Stimulated activated CD4-positive, alpha-beta T cell treated with anti-CD3 and anti-CD28 coated beads, TNF-alpha, amount 100 ng/mL, for 4 hours (primary cell): Measurements from ENCODE around the gene HPSE2.
"Not testable (repeated sequence)": the region's sequence is repeated elsewhere in the genome, so short reads cannot be mapped to it uniquely, and the experiment has no call there.

ENCODE experiments used
- DNase-seq, 3 experiments: peaks; one replicate each; pipeline ENCODE4 v3.0.0-alpha.2; 2020; ENCODE audit warnings: low read depth in 3 of 3

Gene HPSE2

DNA sequence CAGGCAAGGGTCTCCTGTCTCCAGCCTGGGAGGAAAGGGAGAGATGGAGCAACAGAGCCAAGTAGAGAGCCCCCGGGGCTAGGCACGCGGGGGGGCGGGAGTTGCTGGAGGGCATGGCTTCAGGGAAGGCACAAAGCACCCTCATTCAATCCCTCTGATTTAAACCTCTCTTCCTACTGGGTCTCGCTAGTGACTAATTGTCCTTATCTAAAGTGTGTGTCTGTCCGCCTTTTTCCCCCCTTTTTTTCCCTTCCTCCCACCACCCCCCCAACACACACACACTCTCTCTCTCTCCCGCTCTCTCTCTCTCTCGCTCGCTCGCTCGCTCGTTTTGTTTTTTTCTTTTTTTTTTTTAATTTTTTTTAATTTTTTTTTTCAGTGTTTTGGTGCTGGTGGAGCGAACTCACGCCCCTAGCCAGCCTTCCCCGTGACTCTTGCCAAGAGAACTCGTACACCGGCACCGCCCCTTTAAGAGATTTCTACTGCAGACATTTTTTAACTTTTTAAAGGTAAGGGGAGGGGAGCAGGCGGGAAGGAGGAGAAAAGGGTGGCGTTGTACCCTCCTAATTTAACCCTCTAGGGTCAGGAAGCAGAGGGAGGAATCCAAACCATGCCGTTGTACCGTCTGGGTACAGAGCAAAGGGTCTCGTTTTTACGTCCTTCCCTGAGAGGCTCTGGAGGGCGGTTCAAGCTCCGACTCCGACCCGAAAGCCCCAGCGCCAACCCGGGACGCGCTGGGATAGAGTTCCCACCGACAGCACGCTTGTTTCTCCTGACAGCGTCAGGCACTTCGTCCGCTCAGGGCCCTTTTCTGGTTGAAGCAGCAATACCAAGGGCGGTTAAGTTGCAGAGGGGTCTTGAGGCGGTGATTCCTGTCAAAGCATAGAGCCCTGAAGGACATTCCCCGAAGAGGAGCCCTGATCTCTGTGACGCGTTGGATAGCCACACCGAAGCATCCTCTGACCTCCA is at the start of gene HPSE2:
TSS of gene HPSE2 (minus strand) at position 195 of the 969 bp plus-strand sequence.
- DNase-seq: no peak

DNA sequence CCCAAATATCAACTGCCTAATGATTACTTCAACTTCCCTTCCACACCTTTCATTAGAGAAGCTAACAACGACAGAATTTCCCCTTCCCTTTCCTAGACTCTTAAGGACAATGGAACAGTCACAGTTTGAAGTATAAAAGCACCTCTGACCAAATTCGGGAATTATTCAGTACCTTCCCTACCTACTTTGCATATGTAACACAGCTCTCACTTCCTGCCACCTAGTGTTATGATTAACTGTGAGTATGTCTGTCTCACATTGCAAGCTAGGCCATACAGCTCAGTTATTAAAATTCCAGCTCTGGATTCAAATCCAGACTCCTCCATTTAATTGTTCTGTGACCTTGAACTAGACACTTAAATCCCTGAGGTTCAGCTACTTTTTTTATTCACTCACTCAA is 44.8 kb upstream of the HPSE2 start:
- no peak for DNase-seq

- DNase-seq: no peak
Observed at GRCh38 chr10:99279626-99280111, 44.0 kb upstream of the HPSE2 start.

DNA sequence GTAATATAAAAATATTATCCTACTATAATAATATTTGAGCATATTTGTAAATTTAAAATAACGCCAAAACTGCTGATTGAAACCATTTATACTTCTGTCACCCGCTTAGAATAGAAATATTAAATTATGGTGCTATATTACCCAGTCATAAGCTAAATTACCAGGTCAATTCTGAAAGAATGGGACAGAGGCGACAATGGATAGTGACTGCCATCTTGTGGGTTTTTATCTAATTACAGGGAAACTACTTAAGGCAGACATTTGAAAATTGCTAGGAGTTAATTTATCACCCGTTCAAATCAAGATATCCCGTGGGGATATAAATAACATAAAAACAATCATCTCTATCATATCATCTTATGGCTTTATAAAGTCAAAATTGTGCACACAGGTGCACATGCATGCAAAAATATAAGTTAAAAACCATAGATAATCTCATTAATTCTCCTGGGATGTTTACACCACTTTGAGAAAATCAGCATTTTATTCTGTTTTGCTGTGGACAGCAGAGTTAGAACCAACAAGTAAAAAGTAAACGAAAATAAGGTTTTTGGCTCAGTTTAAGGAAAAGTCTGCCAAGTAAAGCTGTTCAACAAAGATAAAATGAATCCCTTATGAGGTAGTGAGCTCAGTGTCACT is 41.3 kb upstream of the HPSE2 start:
- DNase-seq: no peak

DNA sequence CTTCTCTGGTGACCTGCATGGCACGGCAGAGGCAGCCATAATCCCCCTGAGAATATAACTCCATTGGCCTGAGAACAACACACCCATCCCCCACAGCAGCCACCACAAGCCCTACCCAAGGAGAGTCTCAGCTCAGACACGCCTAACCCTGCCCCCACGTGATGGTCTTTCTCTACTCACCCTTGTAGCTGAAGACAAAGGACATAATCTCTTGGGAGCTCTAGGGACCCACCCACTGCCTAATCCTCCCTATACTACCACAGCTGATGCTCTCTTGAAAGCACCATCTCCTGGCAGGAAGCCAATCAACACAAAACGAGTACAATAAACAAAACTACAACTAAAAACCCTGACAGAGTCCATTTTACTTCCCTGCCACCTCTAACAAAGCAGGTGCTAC is 30.7 kb upstream of the HPSE2 start:
- DNase-seq: no peak

DNA sequence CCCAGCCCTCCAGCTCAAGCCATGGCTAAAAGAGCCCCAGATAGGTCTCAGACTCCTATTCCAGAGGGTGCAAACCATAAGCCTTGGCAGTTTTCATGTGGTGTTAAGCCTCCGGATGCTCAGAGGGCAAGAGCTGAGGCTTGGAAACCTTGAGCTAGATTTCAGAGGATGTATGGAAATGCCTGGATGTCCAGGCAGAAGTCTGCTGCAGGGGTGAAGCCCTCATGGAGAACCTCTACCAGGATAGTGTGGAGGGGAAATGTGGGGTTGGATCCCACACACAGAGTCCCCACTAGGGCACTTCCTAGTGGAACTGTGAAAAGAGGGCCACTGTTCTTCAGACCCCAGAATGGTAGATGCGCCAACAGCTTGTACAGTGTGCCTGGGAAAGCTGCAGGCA is 13.2 kb upstream of the HPSE2 start:
- no peak for DNase-seq

GRCh38 chr10:99247893-99248292 is 12.2 kb upstream of the HPSE2 start:
- not testable (repeated sequence) for DNase-seq

GRCh38 chr10:99236627-99237309 is 1.1 kb upstream of the HPSE2 start:
- DNase-seq: no peak

DNA sequence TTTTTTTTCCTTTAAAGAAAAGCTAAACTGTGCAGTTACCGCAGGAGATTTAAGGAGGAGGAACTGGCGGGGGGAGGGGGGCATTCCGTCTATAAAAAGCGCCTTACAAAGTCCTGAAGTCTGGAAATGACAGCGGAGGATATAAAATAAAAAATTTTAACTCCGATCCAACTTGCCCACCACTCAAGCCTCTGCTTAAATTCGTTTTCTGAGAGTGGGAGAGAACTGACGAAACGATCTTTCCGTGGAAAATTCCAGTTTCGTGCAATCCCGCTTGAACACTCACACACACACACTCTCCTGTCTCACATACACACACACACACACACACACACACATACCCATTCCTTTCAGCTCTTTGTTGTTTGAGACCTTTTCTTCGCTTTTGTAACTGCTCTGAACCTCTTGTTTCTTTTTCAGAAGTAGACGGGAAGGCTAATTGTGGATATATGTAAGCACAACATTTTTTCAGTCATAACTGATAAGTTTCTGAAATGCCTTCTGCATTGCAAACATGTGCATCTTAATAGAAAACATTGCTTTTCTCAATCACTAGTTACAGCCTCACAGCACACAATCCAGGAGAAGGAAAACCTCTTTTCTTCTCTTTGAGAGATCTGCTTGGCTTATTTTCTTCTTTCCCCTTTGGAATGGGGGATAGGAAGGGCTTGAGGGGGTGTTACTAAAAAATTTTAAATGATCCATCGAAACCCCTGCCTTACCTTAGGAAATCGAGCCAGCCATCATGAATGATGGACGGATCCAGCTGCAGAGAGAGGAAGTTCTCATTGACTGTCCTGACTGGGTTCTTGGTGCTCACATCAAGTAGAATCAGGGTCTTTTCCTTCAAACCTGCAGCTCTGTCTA is 628 bp downstream of the HPSE2 start:
- DNase-seq: no peak

GRCh38 chr10:99234041-99234790 is 1.4 kb downstream of the HPSE2 start:
- no peak for DNase-seq

DNA sequence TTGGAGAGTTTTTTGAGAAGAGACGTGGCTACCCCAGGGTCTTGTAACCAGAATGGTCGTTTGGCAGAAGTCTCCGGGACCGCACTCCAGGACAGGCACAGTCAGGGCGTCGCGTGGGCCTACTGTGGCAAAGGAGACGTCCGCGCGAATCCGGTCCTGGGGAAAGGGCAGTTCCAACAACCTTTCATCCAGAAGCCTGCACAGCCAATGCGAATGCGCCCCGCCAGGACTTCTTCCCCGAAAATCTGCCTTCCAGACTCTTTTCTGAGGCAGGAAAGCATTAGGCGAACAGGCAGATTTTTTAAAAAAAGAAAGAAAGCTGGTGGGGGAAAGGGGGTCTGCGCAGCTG is 2.0 kb downstream of the HPSE2 start:
- DNase-seq: no peak

DNA sequence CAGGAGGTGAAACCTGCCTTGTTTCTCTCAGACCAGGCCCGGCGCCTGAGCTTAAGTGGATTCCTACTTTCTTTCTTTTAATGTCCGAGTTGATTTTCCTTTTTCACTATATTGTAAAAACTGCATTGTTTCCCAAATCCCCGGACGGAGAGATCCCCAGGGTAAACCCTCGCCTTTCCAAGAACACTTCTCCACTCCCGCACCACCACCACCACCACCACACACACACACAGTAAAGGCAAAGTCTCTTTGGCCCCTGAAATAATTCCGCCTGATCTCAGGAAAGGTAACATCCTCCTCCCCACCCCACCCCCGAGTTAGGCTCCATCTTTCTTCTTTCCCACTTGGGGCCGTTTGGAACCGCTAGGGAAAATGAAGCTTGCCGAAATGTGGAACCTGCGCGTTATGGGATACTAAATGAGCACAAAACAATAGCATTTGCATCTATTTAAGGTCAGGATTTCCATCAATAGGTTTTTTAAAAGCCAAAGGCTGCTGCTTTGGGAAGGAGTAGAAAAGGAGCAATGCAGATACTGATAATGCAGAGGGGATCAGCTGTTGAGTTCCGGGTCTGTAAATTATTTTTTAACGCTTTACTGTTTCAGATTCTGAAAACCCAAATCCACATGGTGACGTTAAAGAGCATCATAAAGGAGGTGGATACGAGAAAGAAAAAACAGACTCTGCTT is 2.5 kb downstream of the HPSE2 start:
- DNase-seq: no peak

GRCh38 chr10:99232360-99232999 is 3.2 kb downstream of the HPSE2 start:
- no peak for DNase-seq

DNA sequence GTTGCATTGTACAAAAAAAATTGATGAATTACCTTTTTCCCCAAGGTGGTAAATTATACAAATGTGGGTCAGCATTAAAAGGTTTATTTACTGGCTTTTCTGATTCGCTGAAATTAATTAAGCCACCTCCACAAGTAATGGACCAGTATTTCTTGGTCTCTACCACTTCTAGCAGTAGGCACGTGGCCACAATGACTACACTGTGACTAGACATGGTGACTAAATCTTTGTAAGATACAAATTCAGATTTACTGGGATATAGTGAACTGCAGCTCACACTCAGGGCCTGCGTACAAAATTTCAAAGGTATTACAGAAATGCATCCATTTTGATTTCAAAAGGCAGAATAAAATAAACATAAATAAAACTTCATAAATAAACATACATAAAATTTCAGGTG is 10.9 kb downstream of the HPSE2 start:
- DNase-seq: no peak

DNA sequence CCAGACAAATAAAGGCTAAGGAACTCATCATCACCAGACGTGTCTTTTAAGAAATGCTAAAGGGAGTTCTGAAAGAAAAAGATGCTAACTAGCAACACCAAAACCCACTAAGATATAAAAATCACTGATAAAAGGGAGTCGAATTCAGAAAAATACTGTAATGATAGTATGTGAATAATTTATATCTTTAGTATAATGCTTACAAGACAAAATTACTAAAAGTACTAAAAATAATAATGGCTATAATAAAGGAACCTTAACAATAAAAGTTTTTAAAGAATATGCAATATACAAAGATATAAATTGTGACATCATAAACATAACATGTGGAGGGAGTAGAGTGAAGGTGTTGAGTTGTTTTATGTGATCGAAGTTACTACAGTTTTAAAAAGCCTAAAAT is 28.3 kb downstream of the HPSE2 start:
- DNase-seq: no peak

DNA sequence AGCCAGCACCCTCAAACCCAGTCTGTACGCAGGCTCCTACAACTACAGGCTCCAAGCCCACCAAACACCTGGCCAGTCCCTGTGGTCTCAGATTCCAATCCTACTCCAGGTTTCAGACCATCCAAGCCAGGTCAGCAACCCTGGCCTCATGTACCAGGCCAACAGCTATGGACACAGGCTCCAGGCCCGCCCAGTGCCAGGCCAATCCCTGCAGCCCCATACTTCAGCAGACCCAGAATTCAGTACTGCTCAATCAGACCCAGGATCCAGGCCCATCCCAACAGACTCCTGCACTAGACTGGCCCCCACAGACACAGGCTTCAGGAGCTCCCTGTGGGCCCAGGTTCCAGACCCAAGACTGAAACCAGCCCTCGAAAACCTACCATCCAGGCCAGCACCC is 32.3 kb downstream of the HPSE2 start:
- no peak for DNase-seq

GRCh38 chr10:99172950-99173349 is 62.7 kb downstream of the HPSE2 start:
- DNase-seq: no peak

GRCh38 chr10:99172128-99172738 is 63.4 kb downstream of the HPSE2 start:
- no peak for DNase-seq

GRCh38 chr10:99170116-99170675 is 65.5 kb downstream of the HPSE2 start:
- no peak for DNase-seq
